Measurements from ENCODE around the gene SCNN1G. TPM values are rescaled to one million over a fixed set of nuclear protein-coding genes. Genes with fewer than 3 reads are reported as not detected.

The SCNN1G gene
- polyA plus RNA-seq, 3 donors, result not detected

- no peak overlapping the region for H3K4me3 ChIP-seq (replicated peaks in 1 of 3; ENCODE audit: low read depth in 2 of 3, low read length in 3 of 3)
- TF ChIP-seq CTCF (IDR thresholded peaks at IDR 0.05), result no peak
- WGBS (ENCODE audit: insufficient coverage), result 85% methylated on average over 7 of the region's 11 CpGs
- no peaks in the 10 kb centered on the region for H3K36me3 ChIP-seq (replicated peaks in 1 of 2; ENCODE audit: control insufficient read depth in 1 of 2, insufficient read depth in 2 of 2, low read length in 2 of 2)
- Mint-ChIP-seq H3K4me1 (peaks cover 5% of the 10 kb centered on the region), H3K36me3 (peaks cover 0 to 7% of the 10 kb centered on the region in 2 donors), H3K4me3 (no peak overlapping the region), H3K27ac (no peak overlapping the region), H3K9me3 (peaks cover 10 to 28% (median 19%) of the 10 kb centered on the region in 7 donors), H3K27me3 (ENCODE audit: low read depth in 3 of 3) (peaks cover 0 to 2% (median 0%) of the 10 kb centered on the region in 3 donors)
- no peaks in the 10 kb centered on the region for H3K4me1 ChIP-seq (ENCODE audit: control insufficient read depth in 1 of 2, insufficient read depth in 2 of 2, low read length in 2 of 2)
- no peaks in the 10 kb centered on the region for H4K20me1 ChIP-seq (ENCODE audit: insufficient read depth, low read length)
- no peak for DNase-seq
- H3K27me3 ChIP-seq (ENCODE audit: control insufficient read depth in 2 of 2, insufficient read depth in 2 of 2, low read length in 2 of 2), result no peaks in the 10 kb centered on the region
- no peak overlapping the region for H3K4me2 ChIP-seq (replicated peaks; ENCODE audit: extremely low read depth, low read length, poor library complexity, severe bottlenecking)
- H3K27ac ChIP-seq (ENCODE audit: low read depth in 1 of 2, low read length in 2 of 2), result no peak overlapping the region
- intact Hi-C loops (cut with micrococcal nuclease), result no loop called here
- no peak overlapping the region for H2AFZ ChIP-seq (ENCODE audit: insufficient read depth, low read depth, low read length, poor library complexity, severe bottlenecking)
- H3K79me2 ChIP-seq (ENCODE audit: insufficient read depth, low read length), result peaks cover 15% of the 10 kb centered on the region
- H3K9ac ChIP-seq (ENCODE audit: insufficient read depth, low read length, poor library complexity, severe bottlenecking), result no peak overlapping the region
- H3K9me3 ChIP-seq (replicated peaks in 1 of 2; ENCODE audit: control insufficient read depth in 1 of 2, insufficient read depth in 1 of 2, low read length in 2 of 2), result peaks cover 9 to 14% of the 10 kb centered on the region in 2 donors
These were observed 49.6 kb upstream of the SCNN1G start for GRCh38 chr16:23132775-23133463.

GRCh38 chr16:23134274-23134673 is 48.3 kb upstream of the SCNN1G start:
- Histone ChIP-seq H3K4me1 (ENCODE audit: control insufficient read depth in 1 of 2, insufficient read depth in 2 of 2, low read length in 2 of 2) (no peaks in the 10 kb centered on the region), H4K20me1 (ENCODE audit: insufficient read depth, low read length) (no peaks in the 10 kb centered on the region), H3K9ac (ENCODE audit: insufficient read depth, low read length, poor library complexity, severe bottlenecking) (no peak overlapping the region), H3K27ac (ENCODE audit: low read depth in 1 of 2, low read length in 2 of 2) (no peak overlapping the region), H3K79me2 (ENCODE audit: insufficient read depth, low read length) (peaks cover 15% of the 10 kb centered on the region), H3K9me3 (replicated peaks in 1 of 2; ENCODE audit: control insufficient read depth in 1 of 2, insufficient read depth in 1 of 2, low read length in 2 of 2) (peaks cover 14 to 20% of the 10 kb centered on the region in 2 donors), H2AFZ (ENCODE audit: insufficient read depth, low read depth, low read length, poor library complexity, severe bottlenecking) (no peak overlapping the region), H3K4me3 (replicated peaks in 1 of 3; ENCODE audit: low read depth in 2 of 3, low read length in 3 of 3) (no peak overlapping the region), H3K36me3 (replicated peaks in 1 of 2; ENCODE audit: control insufficient read depth in 1 of 2, insufficient read depth in 2 of 2, low read length in 2 of 2) (no peaks in the 10 kb centered on the region), H3K4me2 (replicated peaks; ENCODE audit: extremely low read depth, low read length, poor library complexity, severe bottlenecking) (no peak overlapping the region), H3K27me3 (ENCODE audit: control insufficient read depth in 2 of 2, insufficient read depth in 2 of 2, low read length in 2 of 2) (no peaks in the 10 kb centered on the region)
- intact Hi-C loops (cut with micrococcal nuclease), result no loop called here
- TF ChIP-seq CTCF (IDR thresholded peaks at IDR 0.05), result no peak
- Mint-ChIP-seq H3K4me3 (no peak overlapping the region), H3K27me3 (ENCODE audit: low read depth in 3 of 3) (peaks cover 0 to 2% (median 0%) of the 10 kb centered on the region in 3 donors), H3K36me3 (peaks cover 4 to 14% of the 10 kb centered on the region in 2 donors), H3K27ac (peak overlapping the region in 1 of 7 donors; percentile 11), H3K4me1 (peaks cover 5% of the 10 kb centered on the region), H3K9me3 (peaks cover 16 to 36% (median 23%) of the 10 kb centered on the region in 7 donors)
- no CpG with 5 or more reads among the region's 3 CpGs for WGBS (ENCODE audit: insufficient coverage)
- DNase-seq, result no peak

Measured in CD14-positive monocyte (primary cell).